ENCODE data around the gene PALLD.

Gene PALLD

GRCh38 chr4:168588916-168589531 is 92.2 kb downstream of the PALLD start:
- DNase-seq (ENCODE audit: low read depth in 4 of 4, low spot score in 1 of 4) = no peak

- no peak for DNase-seq (ENCODE audit: low read depth in 4 of 4, low spot score in 1 of 4)
Observed at GRCh38 chr4:168592676-168593075, 95.8 kb downstream of the PALLD start.

GRCh38 chr4:168593399-168593798 is 96.5 kb downstream of the PALLD start:
- DNase-seq (ENCODE audit: low read depth in 4 of 4, low spot score in 1 of 4) = no peak

- no peak for DNase-seq (ENCODE audit: low read depth in 4 of 4, low spot score in 1 of 4)
Observed at GRCh38 chr4:168594121-168594520, 97.3 kb downstream of the PALLD start.

- no peak for DNase-seq (ENCODE audit: low read depth in 4 of 4, low spot score in 1 of 4)
Observed at GRCh38 chr4:168598191-168598590, 101.3 kb downstream of the PALLD start.

GRCh38 chr4:168600796-168601583 is 104.1 kb downstream of the PALLD start:
- no peak for DNase-seq (ENCODE audit: low read depth in 4 of 4, low spot score in 1 of 4)

- DNase-seq (ENCODE audit: low read depth in 4 of 4, low spot score in 1 of 4) = no peak
Observed at GRCh38 chr4:168601899-168602298, 105.0 kb downstream of the PALLD start.

GRCh38 chr4:168604496-168605373 is 107.9 kb downstream of the PALLD start:
- no peak for DNase-seq (ENCODE audit: low read depth in 4 of 4, low spot score in 1 of 4)

- DNase-seq (ENCODE audit: low read depth in 4 of 4, low spot score in 1 of 4) = no peak
Observed at GRCh38 chr4:168605411-168605810, 108.6 kb downstream of the PALLD start.

- no peak for DNase-seq (ENCODE audit: low read depth in 4 of 4, low spot score in 1 of 4)
Observed at GRCh38 chr4:168607215-168607614, 110.4 kb downstream of the PALLD start.

GRCh38 chr4:168608771-168609170 is 111.9 kb downstream of the PALLD start:
- DNase-seq (ENCODE audit: low read depth in 4 of 4, low spot score in 1 of 4) = no peak

- DNase-seq (ENCODE audit: low read depth in 4 of 4, low spot score in 1 of 4) = no peak
Observed at GRCh38 chr4:168609369-168609768, 112.5 kb downstream of the PALLD start.

- no peak for DNase-seq (ENCODE audit: low read depth in 4 of 4, low spot score in 1 of 4)
Observed at GRCh38 chr4:168610911-168611530, 114.2 kb downstream of the PALLD start.

- DNase-seq (ENCODE audit: low read depth in 4 of 4, low spot score in 1 of 4) = no peak
Observed at GRCh38 chr4:168612450-168613135, 115.7 kb downstream of the PALLD start.

GRCh38 chr4:168613869-168614268 is 117.0 kb downstream of the PALLD start:
- DNase-seq (ENCODE audit: low read depth in 4 of 4, low spot score in 1 of 4) = no peak

- no peak for DNase-seq (ENCODE audit: low read depth in 4 of 4, low spot score in 1 of 4)
Observed at GRCh38 chr4:168614281-168615057, 117.6 kb downstream of the PALLD start.

- DNase-seq (ENCODE audit: low read depth in 4 of 4, low spot score in 1 of 4) = no peak
Observed at GRCh38 chr4:168615294-168616065, 118.6 kb downstream of the PALLD start.

GRCh38 chr4:168618577-168619265 is 121.9 kb downstream of the PALLD start:
- no peak for DNase-seq (ENCODE audit: low read depth in 4 of 4, low spot score in 1 of 4)

- DNase-seq (ENCODE audit: low read depth in 4 of 4, low spot score in 1 of 4) = no peak
Observed at GRCh38 chr4:168619266-168619631, 122.4 kb downstream of the PALLD start.
